ENCODE measurements around the gene CD200R1L.
A peak's percentile ranks its signal among the peaks of the same experiment; 100 is the strongest.
"Not testable (repeated sequence)": the region's sequence is repeated elsewhere in the genome, so short reads cannot be mapped to it uniquely, and the experiment has no call there.

The CD200R1L gene

GRCh38 chr3:112846764-112847163 is at the start of gene CD200R1L:
TSS of gene CD200R1L (minus strand) at chr3:112846864. CDS start at chr3:112829367, 17,497 bp downstream.
- DNase-seq, result no peak

- no peak for DNase-seq
These were observed 47.6 kb upstream of the CD200R1L start for GRCh38 chr3:112894258-112894657.

GRCh38 chr3:112889357-112889756 is 42.7 kb upstream of the CD200R1L start:
- no peak for DNase-seq

GRCh38 chr3:112888381-112889085 is 41.9 kb upstream of the CD200R1L start:
- no peak for DNase-seq

- no peak for DNase-seq
These were observed 38.1 kb upstream of the CD200R1L start for GRCh38 chr3:112884678-112885290.

- no peak for DNase-seq
These were observed 35.2 kb upstream of the CD200R1L start for GRCh38 chr3:112881891-112882290.

- DNase-seq, result no peak
These were observed 28.9 kb upstream of the CD200R1L start for GRCh38 chr3:112875561-112875960.

- no peak for DNase-seq
These were observed 28.1 kb upstream of the CD200R1L start for GRCh38 chr3:112874725-112875124.

GRCh38 chr3:112873632-112874031 is 27.0 kb upstream of the CD200R1L start:
- DNase-seq, result no peak

- DNase-seq, result no peak
These were observed 25.1 kb upstream of the CD200R1L start for GRCh38 chr3:112871735-112872134.

- no peak for DNase-seq
These were observed 19.1 kb upstream of the CD200R1L start for GRCh38 chr3:112865757-112866156.

- no peak for DNase-seq
These were observed 14.2 kb upstream of the CD200R1L start for GRCh38 chr3:112860898-112861297.

GRCh38 chr3:112858410-112859069 is 11.9 kb upstream of the CD200R1L start:
- DNase-seq, result no peak

GRCh38 chr3:112857526-112857925 is 10.9 kb upstream of the CD200R1L start:
- no peak for DNase-seq

- DNase-seq, result no peak
These were observed 9.9 kb upstream of the CD200R1L start for GRCh38 chr3:112856537-112856936.

GRCh38 chr3:112855883-112856282 is 9.2 kb upstream of the CD200R1L start:
- DNase-seq, result no peak

- DNase-seq, result not testable (repeated sequence)
These were observed 8.4 kb upstream of the CD200R1L start for GRCh38 chr3:112855074-112855473.

GRCh38 chr3:112848196-112848595 is 1.5 kb upstream of the CD200R1L start:
- no peak for DNase-seq

- DNase-seq, result peak; percentile 65
These were observed 1.0 kb upstream of the CD200R1L start for GRCh38 chr3:112847692-112848091.

GRCh38 chr3:112845772-112846171 is 892 bp downstream of the CD200R1L start:
- no peak for DNase-seq

- no peak for DNase-seq
These were observed 17.6 kb downstream of the CD200R1L start for GRCh38 chr3:112829046-112829445.

GRCh38 chr3:112822064-112823055 is 24.3 kb downstream of the CD200R1L start:
- no peak for DNase-seq

- DNase-seq, result no peak
These were observed 28.4 kb downstream of the CD200R1L start for GRCh38 chr3:112818289-112818688.
